SK-N-SH treated with all-trans-retinoic acid at 6 μM for 48 hours (cell line): ENCODE measurements around the gene RAPGEF5.

ENCODE experiments used
- CREB5 ChIP-seq: fragments of 250-450 bp; sonication (Bioruptor Pico); IDR thresholded peaks from 2 replicates; pipeline ENCODE4 v1.5.1; 2020; ENCODE audit warnings: low read depth, mild to moderate bottlenecking, moderate library complexity
- ESRRG ChIP-seq: fragments of 250-450 bp; sonication (Bioruptor Pico); IDR thresholded peaks from 2 replicates; pipeline ENCODE4 v1.6.1; 2021; ENCODE audit warnings: mild to moderate bottlenecking
- ISL1 ChIP-seq: fragments of 250-450 bp; sonication (Bioruptor Pico); IDR thresholded peaks from 2 replicates; pipeline ENCODE4 v2.1.2; 2022; ENCODE audit warnings: mild to moderate bottlenecking, moderate library complexity
- PATZ1 ChIP-seq: fragments of 250-450 bp; sonication (Bioruptor Pico); IDR thresholded peaks from 2 replicates; pipeline ENCODE4 v1.8.0; 2020; ENCODE audit warnings: mild to moderate bottlenecking, moderate library complexity, borderline replicate concordance
- SNAI2 ChIP-seq: fragments of 250-450 bp; sonication (Bioruptor Pico); IDR thresholded peaks from 2 replicates; pipeline ENCODE4 v1.5.0; 2020; ENCODE audit warnings: mild to moderate bottlenecking, moderate library complexity
- ZFP3 ChIP-seq: fragments of 250-450 bp; sonication (Bioruptor Pico); IDR thresholded peaks from 2 replicates; pipeline ENCODE4 v1.5.0; 2020; ENCODE audit warnings: mild to moderate bottlenecking, moderate library complexity
- ZNF8 ChIP-seq: fragments of 450-650 bp; formaldehyde crosslinking; IDR thresholded peaks from 2 replicates; pipeline ENCODE4 v1.5.0; 2020; ENCODE audit warnings: mild to moderate bottlenecking, moderate library complexity
- TF ChIP-seq, protein P1 (sequence below): fragments of 250-450 bp; sonication (Bioruptor Pico); IDR thresholded peaks from 2 replicates; pipeline ENCODE4 v1.5.1; 2021; ENCODE audit warnings: mild to moderate bottlenecking, moderate library complexity
- TF ChIP-seq, protein P2 (sequence below): fragments of 250-450 bp; sonication (Bioruptor Pico); IDR thresholded peaks from 2 replicates; pipeline ENCODE4 v1.8.0; 2021; ENCODE audit warnings: low read depth, mild to moderate bottlenecking, moderate library complexity, borderline replicate concordance

DNA sequence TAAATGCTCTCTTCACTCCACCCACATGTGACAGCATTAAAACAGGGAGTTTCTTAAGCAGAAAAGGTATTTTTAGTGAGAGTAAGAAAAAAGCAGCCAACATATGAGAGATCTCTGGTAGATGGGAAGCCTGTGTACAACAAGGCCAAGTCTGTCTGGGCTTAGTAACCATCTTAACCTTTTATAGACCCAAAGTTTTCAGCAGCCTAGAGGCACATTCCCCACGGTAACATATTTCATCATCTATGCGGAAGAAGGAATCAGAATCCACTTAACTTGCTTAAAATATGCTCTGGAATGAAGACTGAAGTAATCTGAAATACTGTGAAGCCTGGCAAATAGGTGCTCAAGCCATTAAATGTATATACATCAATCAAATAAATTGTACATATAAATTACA lies 127.8 kb downstream of the RAPGEF5 start:
- TF ChIP-seq ZFP3 (CRISPR knock-in tag) (no peak), ESRRG (no peak), SNAI2 (CRISPR knock-in tag) (no peak), ZNF8 (CRISPR knock-in tag) (no peak), PATZ1 (CRISPR knock-in tag) (no peak), ISL1 (no peak), CREB5 (no peak)
- TF ChIP-seq, protein P1, sequence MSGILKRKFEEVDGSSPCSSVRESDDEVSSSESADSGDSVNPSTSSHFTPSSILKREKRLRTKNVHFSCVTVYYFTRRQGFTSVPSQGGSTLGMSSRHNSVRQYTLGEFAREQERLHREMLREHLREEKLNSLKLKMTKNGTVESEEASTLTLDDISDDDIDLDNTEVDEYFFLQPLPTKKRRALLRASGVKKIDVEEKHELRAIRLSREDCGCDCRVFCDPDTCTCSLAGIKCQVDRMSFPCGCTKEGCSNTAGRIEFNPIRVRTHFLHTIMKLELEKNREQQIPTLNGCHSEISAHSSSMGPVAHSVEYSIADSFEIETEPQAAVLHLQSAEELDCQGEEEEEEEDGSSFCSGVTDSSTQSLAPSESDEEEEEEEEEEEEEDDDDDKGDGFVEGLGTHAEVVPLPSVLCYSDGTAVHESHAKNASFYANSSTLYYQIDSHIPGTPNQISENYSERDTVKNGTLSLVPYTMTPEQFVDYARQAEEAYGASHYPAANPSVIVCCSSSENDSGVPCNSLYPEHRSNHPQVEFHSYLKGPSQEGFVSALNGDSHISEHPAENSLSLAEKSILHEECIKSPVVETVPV (CRISPR knock-in tag), result no peak
- TF ChIP-seq, protein P2, sequence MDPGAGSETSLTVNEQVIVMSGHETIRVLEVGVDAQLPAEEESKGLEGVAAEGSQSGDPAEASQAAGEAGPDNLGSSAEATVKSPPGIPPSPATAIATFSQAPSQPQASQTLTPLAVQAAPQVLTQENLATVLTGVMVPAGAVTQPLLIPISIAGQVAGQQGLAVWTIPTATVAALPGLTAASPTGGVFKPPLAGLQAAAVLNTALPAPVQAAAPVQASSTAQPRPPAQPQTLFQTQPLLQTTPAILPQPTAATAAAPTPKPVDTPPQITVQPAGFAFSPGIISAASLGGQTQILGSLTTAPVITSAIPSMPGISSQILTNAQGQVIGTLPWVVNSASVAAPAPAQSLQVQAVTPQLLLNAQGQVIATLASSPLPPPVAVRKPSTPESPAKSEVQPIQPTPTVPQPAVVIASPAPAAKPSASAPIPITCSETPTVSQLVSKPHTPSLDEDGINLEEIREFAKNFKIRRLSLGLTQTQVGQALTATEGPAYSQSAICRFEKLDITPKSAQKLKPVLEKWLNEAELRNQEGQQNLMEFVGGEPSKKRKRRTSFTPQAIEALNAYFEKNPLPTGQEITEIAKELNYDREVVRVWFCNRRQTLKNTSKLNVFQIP (CRISPR knock-in tag), result no peak
